Erythroblast (primary cell): Measurements from ENCODE around the gene QPCTL.

ENCODE experiments used
- GATA1 ChIP-seq: IDR thresholded peaks from 2 replicates; pipeline ENCODE4 v1.6.1; 2011; ENCODE audit warnings: low read depth, mild to moderate bottlenecking, control low read depth, low read length, moderate library complexity
- POLR2A ChIP-seq: IDR thresholded peaks from 2 replicates; pipeline ENCODE4 v1.6.1; 2011; ENCODE audit warnings: mild to moderate bottlenecking, low read length

- no peak for TF ChIP-seq POLR2A
- no peak for TF ChIP-seq GATA1
These were observed 24.1 kb upstream of the QPCTL start for GRCh38 chr19:45668342-45668871.
